Hypothalamus (tissue), 51 donors: ENCODE results near the gene MAPKAPK3.
"Not testable (repeated sequence)": the region's sequence is repeated elsewhere in the genome, so short reads cannot be mapped to it uniquely, and the experiment has no call there.

Experiments used
- DNase-seq, 51 donors: peaks; one replicate each; lab custom pipeline; 2025; lab: John Stamatoyannopoulos, UW

MAPKAPK3 gene

GRCh38 chr3:50651920-50652529 is 35.1 kb downstream of the MAPKAPK3 start:
- DNase-seq = peak in 20 of 51 donors; percentile 12 to 55 (median 28)

DNA sequence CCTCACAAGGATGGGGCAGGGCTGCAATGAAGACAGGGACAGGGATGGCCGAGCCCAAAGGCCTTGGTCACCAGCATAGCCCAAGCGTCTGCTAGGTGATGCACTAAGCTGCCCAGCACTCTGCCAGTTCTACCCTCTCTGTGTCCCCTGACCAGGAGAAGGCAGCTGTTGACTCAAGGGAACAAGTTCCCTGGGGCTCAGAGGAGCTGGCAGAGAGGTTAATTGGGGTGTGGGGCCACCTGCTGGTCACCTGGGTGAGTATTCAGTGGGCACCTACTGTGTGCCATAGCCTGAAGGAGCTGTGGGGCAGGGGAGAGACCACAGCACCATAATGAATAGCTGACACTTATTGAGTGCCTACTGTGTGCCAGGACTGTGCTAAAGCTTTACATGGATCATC is 35.8 kb downstream of the MAPKAPK3 start:
- peak in 5 of 51 donors; percentile 4 to 31 (median 12) for DNase-seq

- DNase-seq = no peak
Observed at GRCh38 chr3:50653937-50654595, 37.1 kb downstream of the MAPKAPK3 start.

DNA sequence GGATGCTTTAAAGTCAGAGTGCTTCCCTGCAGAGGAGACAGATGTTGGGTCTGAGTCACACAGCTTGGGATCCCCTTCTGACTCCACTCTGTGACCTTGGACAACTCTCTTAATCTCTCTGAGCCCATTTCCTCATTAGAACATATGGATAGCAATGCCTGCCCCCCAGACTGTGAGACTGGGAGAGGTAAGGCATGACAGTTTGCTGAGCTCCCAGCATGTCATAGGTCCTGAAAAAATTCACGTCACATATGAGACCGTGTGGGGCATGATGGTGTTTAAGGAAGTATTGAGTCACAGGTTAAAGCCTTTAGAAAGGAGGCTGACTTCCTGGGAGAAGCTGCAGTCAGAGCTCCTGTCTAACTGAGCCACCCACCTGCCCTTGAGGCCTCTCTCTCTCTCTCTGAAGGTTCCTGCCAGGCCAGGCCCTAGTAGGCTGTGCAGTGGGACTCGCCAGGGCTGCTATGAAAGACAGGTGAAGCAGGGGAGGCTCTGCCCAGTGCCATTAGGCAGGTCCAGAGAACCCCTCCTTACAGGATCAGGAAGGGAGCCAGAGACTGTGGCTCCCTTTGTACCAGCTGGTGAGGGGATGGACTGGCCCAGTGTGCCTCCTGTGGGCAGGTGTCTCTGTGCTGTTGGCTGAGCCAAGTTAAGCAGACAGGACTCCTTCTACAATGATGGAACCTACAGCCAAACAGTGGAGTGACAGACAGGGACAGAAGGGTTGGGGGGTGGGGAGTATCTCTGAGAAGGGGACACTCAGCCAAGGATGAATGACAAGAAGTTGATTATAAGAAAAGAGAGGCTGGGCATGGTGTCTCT is 38.3 kb downstream of the MAPKAPK3 start:
- no peak for DNase-seq

DNA sequence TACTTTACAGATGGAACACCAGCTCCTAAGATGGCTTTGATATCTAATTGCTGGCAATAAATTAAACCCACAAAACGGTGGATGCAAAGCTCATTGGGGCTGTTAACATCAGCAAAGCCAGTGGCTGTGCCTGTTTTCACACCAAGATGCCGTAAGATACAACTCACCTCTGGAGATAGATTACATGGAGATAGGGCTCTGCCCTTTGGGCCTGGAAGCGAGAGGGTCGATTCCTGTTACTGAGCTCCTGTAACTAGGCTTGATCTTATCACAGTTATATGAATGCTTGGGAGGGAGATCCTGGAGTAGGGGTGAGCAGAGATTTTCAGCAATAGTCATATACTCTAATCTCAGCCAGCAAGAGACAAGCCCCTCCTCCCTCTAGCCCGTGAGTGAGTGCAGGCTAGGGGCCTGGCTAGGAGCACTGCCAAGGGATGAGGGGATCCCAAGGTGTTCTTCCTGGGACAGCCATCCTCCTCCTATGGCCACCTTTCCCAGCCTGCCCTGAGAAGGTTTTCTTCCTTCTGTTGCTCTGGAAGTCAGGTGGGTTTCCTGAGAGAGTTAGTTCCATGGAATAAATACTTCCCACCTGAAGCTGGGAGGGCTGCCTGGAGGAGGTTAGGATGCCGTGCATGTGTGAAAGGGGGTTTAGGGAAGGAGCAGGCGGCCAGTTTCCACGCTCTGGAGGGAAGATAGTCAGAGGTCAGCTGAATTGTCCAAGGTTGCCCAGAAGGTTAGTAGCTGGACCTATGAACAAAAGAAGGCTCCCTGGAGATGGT is 39.7 kb downstream of the MAPKAPK3 start:
- DNase-seq = no peak

DNA sequence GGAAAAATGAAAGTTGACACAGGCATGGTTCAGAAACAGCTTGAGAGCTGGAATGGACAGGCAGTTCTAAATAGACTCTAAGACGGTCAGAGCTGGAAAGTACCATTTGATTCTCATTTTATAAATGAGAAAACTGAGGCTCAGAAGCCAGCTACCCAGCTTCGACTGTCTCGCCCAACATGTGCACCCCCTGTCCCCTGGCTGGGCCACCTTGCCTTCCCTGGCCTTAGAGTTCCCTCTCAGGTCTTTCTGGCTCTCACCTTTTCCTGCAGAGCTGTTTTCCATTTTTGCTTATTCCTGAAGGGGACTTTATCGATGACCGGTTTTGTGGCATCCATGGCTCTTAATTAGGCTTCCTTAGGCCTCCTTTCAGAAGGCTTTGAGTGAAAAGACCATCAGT is 40.5 kb downstream of the MAPKAPK3 start:
- no peak for DNase-seq

DNA sequence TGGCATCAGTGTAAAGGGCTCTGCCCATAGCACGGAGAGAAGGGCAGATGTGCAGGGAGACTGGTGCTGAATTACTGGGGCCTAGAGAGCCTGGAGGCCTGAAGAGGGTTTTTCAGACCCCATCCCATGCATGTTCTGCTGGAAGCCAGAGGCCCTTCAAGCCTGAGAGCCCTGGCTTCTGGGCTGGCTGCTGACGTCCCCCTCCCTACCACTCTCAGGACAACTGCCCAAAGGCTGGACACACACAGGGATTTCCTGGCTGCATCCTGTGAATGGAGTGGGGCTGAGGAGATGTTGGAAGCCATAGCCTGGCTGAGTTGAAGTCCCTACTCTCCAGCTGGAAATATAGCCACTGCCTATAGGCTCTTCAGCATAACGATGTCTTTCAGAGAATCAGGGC is 40.9 kb downstream of the MAPKAPK3 start:
- no peak for DNase-seq

- no peak for DNase-seq
Observed at GRCh38 chr3:50658416-50658815, 41.5 kb downstream of the MAPKAPK3 start.

GRCh38 chr3:50658831-50659230 is 41.9 kb downstream of the MAPKAPK3 start:
- no peak for DNase-seq

DNA sequence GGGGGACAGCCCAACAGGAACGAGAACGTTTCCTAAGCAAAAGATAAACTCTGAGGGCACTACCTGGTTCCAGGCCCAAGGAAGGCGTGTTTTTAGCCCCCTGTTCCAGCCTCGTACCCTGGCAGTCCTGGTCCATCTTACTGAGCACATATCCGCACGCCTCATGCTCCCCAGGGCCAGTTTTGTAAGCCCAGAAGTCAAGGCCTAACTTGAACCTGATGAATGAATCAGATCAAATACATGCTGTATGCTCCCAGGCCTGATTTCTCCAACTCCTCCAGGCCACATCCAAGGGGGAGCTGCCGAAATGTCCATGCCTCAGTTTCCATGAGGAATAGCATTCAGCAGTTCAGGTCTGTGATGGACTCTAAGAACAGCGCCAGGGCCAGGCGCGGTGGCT is 43.4 kb downstream of the MAPKAPK3 start:
- no peak for DNase-seq

- no peak for DNase-seq
Observed at GRCh38 chr3:50661321-50661837, 44.4 kb downstream of the MAPKAPK3 start.

DNA sequence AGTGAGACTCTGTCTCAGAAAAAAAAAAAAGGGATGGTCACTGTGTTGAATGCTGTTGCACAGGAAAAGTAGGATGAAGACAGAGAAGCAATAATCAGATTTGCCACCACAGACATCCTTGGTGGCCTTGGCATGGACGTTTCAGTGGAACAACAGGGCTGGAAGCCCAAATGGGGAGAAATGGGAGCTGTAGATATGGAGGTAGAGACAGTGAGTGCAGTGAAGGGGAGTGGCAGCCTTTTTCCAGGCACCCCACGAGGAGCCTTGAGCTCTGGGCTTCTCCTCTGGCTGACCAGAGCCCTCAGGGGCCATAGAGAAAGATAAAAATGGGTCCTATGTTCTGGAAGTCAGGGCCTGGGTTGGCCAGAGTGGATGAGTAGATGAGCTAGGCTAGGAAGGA is 45.5 kb downstream of the MAPKAPK3 start:
- DNase-seq = no peak

DNA sequence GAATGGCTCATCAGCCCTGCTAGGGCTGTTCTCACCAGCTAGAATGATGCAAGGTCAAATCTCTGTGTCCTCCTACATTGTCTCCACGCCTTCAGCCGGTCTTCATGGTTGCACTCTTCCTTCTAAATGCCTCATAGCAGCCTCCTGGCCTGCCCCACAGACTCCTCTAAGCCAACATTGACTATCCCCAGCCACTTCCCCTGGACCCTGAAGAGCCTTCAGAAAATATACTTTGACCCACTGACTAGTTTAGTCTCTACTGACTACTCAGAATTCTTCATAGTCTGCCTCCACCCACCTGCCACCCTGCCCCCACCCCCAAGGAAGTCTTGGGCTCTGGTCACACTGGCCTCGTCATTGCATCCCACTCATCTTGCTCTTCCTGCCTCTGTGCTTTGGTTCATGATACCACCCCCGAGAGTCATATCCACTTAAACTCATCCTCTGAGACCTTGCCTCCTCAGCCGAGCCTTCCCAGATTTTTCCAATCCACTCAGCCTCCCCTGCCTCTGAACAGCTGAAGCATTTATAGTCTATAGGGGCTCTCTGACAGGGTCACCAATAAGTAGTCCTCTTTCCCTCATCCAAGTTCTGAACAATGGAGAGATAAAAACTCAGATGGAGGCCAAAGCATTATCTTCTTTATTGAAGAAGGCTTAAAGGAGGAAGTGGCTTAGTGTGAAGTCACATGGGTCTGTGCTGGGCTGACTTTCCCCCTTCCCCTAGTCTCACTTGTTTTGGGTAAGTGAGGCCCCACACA is 48.3 kb downstream of the MAPKAPK3 start:
- no peak for DNase-seq

- not testable (repeated sequence) for DNase-seq
Observed at GRCh38 chr3:50665841-50666115, 48.8 kb downstream of the MAPKAPK3 start.

- peak in 1 of 51 donors; percentile 16 for DNase-seq
Observed at GRCh38 chr3:50666837-50667236, 49.9 kb downstream of the MAPKAPK3 start.

- peak in 9 of 51 donors; percentile 7 to 73 (median 17) for DNase-seq
Observed at GRCh38 chr3:50671331-50671730, 54.4 kb downstream of the MAPKAPK3 start.

GRCh38 chr3:50672656-50673055 is 55.7 kb downstream of the MAPKAPK3 start:
- DNase-seq = no peak

DNA sequence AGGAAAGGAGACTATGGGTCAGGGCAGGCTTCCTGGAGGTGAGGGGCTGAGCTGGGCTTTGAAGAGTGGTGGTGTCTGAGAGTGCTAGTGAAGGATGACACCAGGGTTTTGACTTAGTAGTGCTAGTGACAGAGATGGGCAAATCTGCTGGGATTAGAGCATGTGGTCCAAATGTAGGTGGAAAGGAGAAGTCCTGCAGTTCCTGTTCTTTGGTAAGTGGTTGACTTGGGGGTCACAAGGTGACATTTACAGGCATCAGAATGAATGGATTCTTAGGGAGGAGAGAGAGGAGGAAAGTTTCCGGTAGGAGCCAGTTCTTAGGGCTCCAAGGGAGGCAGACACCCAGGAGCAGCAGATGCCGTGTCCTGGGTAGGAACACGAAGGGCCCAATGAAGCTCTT is 57.0 kb downstream of the MAPKAPK3 start:
- no peak for DNase-seq

DNA sequence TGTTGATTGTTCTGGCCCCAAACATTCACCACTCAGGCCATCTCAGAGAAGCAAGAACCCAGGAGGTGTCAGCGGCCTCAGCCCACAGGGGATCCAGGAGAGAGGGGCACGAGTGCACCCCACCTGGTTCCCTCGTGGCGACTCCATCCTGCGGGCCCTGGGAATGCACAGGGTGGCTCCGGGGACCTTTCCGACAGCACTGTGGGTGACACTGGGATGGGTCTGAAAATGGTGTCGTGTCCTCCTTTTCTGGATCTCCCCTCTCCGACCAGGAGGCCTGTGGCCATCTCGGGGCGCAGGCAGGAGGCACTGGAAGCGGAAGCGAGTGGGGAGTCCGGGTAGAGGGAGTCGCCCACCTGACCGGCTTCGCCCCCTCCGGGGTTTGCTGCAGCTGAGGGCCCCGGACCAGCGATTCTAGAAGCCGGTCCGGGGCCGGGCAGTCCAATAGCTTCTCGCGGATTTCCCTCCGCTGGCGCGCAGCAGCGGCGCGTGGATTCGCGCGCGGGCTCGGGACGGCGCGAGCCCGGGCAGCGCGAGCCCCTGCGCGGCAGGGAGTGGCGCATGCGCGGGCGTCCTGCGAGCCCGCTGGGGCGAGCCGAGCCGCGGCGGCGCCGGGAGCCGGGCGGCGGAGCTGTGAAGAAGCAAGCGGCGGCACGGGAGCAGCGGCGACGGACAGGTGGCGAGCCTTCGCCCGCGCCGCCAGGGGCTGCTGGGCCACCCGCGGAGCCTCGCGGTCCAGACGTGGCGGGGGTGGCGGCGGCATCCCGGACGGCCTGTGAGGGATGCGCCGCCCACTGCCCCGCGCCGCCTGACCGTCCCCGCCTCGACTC is 57.6 kb downstream of the MAPKAPK3 start, which contains the start of gene DOCK3:
Gene DOCK3 (plus strand): TSS at position 579 of the 830 bp plus-strand sequence. CDS start 337 bp downstream, outside the sequence.
- peak in 37 of 51 donors; percentile 7 to 74 (median 45) for DNase-seq
